Stimulated activated CD4-positive, alpha-beta T cell treated with anti-CD3 and anti-CD28 coated beads, Interleukin-15, amount 100 ng/mL, for 48 hours (primary cell): Measurements from ENCODE around the gene B3GNT7.
"Not testable (repeated sequence)": the region's sequence is repeated elsewhere in the genome, so short reads cannot be mapped to it uniquely, and the experiment has no call there.

Source experiments
- DNase-seq, 2 donors: peaks; one replicate each; pipeline ENCODE4 v3.0.0-alpha.2; 2020; ENCODE audit warnings: low read depth in 2 of 2

Gene B3GNT7

DNA sequence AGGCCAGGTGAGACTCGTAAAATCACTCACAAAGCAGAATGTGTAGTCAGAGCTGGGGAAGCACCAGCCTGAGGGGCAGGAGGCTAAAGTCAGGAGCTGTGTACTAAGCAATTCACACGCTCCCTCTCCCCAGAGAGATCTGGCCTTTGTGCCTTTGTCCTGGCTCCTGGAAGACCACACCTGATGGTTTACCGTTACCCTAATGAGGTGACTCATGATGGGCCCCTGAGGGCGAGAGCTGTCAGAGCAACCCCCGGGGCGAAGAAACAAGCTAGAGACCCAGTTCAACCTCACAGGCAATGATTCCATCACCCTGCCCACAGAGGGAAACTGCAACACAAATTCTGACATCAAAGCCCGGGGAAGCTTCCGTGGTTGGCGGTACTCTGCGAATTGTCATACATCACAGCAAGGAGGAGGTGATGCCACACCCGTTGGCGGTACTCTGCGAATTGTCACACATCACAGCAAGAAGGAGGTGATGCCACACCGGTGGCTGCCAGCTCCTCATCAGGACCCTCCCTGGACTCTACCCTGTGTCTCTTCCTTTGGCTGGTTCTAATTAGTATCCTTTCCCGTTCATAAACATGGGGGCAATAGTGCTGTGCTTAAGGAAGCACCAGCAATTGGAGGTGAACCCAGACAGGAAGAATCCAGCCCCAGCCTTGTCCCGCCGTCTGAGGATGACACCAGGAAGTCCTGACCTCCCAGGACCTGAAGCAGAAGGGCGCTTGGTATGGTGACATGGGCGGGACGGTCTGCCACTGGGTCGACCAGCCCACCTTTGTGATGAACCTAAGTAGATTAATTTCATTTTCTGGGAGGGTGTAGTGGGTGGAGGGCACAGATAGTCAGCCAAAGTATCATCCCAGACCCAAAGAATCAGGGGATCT is 30.5 kb downstream of the B3GNT7 start:
- DNase-seq, result peak in 1 of 2 donors; percentile 56

DNA sequence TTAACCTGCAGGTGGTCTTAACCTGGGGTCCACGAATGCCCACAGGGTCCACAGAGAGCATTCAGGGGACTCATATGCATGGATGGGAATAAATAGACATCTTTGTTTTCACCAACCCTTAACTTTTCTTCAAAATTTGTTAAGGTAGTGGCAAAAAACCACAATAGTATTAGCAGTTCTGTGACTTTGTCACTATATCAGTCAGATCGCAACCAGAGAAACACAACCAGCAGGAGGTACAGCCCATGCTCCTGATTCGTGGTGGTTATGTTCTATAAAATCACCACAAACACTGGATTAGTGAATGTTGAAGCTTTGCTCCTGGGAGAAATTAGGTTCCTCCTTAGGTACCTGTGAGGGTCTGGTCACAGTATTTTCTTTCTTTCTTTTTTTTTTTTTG is 31.6 kb downstream of the B3GNT7 start:
- DNase-seq, result no peak

DNA sequence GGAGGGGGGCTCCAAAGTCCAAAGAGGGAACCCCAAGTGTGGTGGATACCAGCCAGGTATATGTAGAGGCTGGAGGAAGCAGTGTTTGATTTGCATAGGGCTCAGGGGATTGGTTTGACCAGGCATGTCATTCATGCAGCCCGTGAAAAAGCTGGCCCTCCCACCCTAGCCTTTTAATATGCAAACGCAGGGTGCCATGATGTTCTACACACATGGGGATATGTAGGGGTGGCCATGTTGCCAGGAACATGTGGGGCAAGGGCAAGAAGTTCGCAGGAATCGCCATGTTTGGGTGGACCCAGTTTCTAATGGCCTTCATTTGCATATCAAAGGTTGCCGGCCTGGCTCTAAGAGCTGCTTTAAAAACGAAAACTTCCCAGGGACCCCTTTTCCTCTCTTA is 33.6 kb downstream of the B3GNT7 start:
- DNase-seq, result no peak

DNA sequence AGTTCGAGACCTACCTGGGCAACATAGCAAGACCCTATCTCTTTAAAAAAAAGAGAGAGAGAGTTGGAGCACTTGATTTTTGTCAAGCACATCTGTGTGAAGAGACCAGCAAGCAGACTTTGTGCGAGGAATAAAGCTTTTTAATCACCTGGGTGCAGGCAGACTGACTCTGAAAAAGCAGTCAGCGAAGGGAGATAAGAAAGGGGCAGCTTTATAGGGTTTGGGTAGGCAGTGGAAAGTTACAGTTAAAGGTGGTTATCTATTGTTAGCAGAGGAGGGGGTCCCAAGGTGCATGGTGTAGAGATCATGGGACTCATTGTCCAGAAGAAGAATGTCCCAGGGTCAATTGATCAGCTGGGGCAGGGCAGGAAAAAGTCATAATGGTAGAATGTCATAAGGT is 34.4 kb downstream of the B3GNT7 start:
- DNase-seq, result no peak

- not testable (repeated sequence) for DNase-seq
Measured at GRCh38 chr2:231430437-231430836, 34.9 kb downstream of the B3GNT7 start.

DNA sequence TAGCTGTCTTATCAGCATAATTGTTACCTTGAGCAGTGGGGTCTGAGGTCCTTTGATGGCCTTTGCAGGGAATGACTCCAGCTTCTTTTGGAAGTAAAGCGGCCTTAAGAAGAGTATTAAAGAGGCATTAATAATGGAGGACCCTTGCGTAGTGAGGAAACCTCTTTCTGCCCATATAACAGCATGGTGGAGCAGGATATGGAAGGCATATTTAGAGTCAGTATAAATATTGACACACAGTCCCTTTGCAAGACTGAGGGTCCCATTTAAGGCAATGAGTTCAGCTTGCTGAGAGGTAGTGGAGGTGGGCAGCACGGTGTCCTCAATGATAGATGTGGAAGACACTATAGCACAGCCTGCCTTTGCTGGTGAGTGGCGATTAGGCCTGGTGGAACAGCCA is 36.1 kb downstream of the B3GNT7 start:
- DNase-seq, result no peak

- DNase-seq, result no peak
Measured at GRCh38 chr2:231433990-231434389, 38.5 kb downstream of the B3GNT7 start.

GRCh38 chr2:231436957-231437356 is 41.4 kb downstream of the B3GNT7 start:
- no peak for DNase-seq

GRCh38 chr2:231449503-231450054 is 54.1 kb downstream of the B3GNT7 start:
- no peak for DNase-seq

- no peak for DNase-seq
Measured at GRCh38 chr2:231450548-231450989, 55.1 kb downstream of the B3GNT7 start.
